Measurements from ENCODE around the gene RAD54L2.

RAD54L2 gene

DNA sequence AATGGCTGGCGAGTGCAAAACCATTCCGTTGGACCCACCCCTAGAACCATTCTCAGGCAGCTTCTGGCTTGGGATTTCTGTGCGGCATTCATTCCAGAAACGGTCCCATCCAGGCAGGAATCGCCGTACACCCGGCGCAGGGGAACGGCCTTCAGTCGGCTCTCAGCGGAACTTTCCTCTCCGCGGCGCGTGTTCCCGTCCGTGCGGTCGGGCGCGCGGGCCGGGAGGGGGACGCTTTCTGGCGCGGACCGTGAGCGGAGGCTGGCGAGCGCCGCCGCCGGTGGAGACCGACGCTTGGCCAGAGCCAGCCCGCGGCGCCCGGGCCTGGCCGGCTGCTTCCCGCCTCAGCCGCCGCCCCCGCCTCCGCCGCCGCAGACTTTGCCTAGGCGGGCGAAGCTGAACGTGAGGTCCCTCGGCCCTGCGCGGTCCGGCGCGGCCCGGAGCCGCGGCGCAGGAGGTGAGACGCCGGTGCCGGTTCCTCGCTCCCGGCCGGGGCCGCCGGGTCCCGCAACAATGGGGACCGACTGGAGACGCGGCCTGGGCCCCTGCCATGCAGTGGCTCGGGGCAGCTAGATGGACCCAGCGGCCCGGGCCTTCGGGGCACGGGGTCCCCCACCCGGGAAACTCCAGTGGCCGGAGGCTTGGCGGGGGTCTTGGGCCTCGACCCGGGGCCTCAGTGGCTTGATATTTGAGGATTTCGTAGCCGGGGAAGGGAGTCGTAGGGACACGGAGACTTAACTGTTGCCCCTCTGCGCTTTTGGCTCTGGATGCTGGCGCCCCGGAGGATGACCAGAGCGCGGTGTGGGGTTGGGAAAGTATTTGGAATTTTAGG is at the start of gene RAD54L2:
Gene RAD54L2 (plus strand): TSS at position 261 of the 832 bp plus-strand sequence. CDS start 51,702 bp downstream, outside the sequence.
- Histone ChIP-seq H3K9ac (ENCODE audit: low read depth in 1 of 2, low read length in 2 of 2) (peak within 1 kb of the TSS; percentile 71 to 88), H3K4me3 (ENCODE audit: low read depth in 1 of 2, low read length in 2 of 2) (peak within 1 kb of the TSS; percentile 81 to 96), H3K4me1 (ENCODE audit: control insufficient read depth in 1 of 2, insufficient read depth in 2 of 2, low read length in 2 of 2) (peaks cover 15 to 19% of the 10 kb centered on the region in 2 donors), H3K36me3 (ENCODE audit: control insufficient read depth in 1 of 2, insufficient read depth in 2 of 2, low read length in 2 of 2) (peaks cover 0 to 2% of the 10 kb centered on the region in 2 donors), H3K27me3 (ENCODE audit: control insufficient read depth in 1 of 2, insufficient read depth in 2 of 2, low read length in 2 of 2) (no peaks in the 10 kb centered on the region), H3K27ac (ENCODE audit: low read depth, low read length) (peak within 1 kb of the TSS; percentile 17), H3K9me3 (ENCODE audit: control insufficient read depth in 1 of 2, low read length in 2 of 2) (no peaks in the 10 kb centered on the region)

DNA sequence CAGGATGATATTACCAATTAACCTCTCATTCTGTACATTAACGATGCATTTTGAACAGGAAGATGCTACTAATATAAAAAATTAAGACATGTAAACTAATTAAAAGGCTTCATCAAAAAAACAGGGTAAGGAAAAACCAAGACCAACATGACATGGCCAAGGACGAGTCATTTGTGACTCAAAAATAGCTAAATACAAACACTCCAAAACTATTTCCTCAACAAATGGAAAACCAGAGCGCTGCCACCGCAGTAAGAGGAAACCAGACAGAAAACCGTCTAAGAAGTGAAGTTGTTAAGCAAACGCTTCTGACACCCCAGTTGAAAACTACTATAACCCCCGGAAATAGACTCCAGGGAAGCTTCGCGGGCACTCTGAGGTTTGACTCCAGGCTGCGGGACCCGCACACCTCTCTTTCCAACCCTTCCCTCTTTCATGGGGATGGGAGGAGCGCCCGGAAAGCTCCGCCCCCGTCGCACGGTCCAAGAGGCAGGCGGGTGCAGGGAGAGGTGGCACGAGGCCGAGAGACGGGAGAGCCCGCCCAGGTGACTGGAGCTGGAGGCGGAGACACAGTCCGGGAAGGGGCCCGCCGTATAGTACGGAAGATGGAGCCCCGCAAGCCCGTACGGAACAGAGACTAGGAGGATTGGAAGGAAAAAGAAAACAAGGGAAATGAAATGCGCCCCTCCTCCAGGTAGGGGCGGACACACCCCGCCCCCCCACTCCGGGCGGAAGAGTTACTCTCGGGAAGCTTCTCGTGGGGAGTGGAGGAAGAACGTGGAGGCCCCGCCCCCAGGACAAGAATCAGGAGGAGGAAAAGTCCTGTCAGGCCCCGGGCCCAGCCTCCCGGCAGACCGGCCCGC is 39.4 kb upstream of the RAD54L2 start:
- Histone ChIP-seq H3K4me3 (ENCODE audit: low read depth in 1 of 2, low read length in 2 of 2) (peak overlapping the region; percentile 87 to 95), H3K27me3 (ENCODE audit: control insufficient read depth in 1 of 2, insufficient read depth in 2 of 2, low read length in 2 of 2) (no peaks in the 10 kb centered on the region), H3K9ac (ENCODE audit: low read depth in 1 of 2, low read length in 2 of 2) (peak overlapping the region; percentile 66 to 80)

DNA sequence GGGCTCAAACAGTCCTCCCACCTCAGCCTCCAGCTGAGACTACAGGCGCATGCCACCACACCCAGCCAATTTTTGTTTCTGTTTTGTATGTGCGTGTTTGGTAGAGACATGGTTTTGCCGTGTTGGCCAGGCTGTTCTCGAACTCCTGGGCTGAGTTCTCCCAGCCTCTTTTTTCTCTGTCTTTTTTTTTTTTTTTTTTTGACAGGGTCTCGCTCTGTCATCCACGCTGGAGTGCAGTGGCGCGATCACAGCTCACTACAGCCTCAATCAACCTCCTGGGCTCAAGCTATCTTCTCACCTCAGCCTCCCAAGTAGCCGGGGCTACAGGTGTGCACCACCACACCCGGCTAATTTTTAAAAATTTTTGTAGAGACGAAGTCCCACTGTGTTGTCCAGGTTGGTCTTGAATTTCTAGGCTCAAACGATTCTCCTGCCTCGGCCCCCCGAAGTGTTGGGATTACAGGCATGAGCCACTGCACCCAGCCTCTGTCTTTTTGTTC is 37.8 kb upstream of the RAD54L2 start:
- Histone ChIP-seq H3K27ac (ENCODE audit: low read depth, low read length) (no peak overlapping the region), H3K36me3 (ENCODE audit: control insufficient read depth in 1 of 2, insufficient read depth in 2 of 2, low read length in 2 of 2) (peaks cover 0 to 3% of the 10 kb centered on the region in 2 donors), H3K9me3 (ENCODE audit: control insufficient read depth in 1 of 2, low read length in 2 of 2) (no peaks in the 10 kb centered on the region), H3K9ac (ENCODE audit: low read depth in 1 of 2, low read length in 2 of 2) (peak overlapping the region; percentile 50 to 57), H3K27me3 (ENCODE audit: control insufficient read depth in 1 of 2, insufficient read depth in 2 of 2, low read length in 2 of 2) (no peaks in the 10 kb centered on the region), H3K4me3 (ENCODE audit: low read depth in 1 of 2, low read length in 2 of 2) (peak overlapping the region; percentile 47 to 61), H3K4me1 (ENCODE audit: control insufficient read depth in 1 of 2, insufficient read depth in 2 of 2, low read length in 2 of 2) (peaks cover 0 to 6% of the 10 kb centered on the region in 2 donors)

More for the DNA sequence above, 39.4 kb upstream of the RAD54L2 start:
- Histone ChIP-seq H3K4me1 (ENCODE audit: control insufficient read depth in 1 of 2, insufficient read depth in 2 of 2, low read length in 2 of 2) (peaks cover 0 to 6% of the 10 kb centered on the region in 2 donors), H3K9me3 (ENCODE audit: control insufficient read depth in 1 of 2, low read length in 2 of 2) (no peaks in the 10 kb centered on the region), H3K36me3 (ENCODE audit: control insufficient read depth in 1 of 2, insufficient read depth in 2 of 2, low read length in 2 of 2) (peaks cover 0 to 3% of the 10 kb centered on the region in 2 donors), H3K27ac (ENCODE audit: low read depth, low read length) (peak overlapping the region; percentile 94)

DNA sequence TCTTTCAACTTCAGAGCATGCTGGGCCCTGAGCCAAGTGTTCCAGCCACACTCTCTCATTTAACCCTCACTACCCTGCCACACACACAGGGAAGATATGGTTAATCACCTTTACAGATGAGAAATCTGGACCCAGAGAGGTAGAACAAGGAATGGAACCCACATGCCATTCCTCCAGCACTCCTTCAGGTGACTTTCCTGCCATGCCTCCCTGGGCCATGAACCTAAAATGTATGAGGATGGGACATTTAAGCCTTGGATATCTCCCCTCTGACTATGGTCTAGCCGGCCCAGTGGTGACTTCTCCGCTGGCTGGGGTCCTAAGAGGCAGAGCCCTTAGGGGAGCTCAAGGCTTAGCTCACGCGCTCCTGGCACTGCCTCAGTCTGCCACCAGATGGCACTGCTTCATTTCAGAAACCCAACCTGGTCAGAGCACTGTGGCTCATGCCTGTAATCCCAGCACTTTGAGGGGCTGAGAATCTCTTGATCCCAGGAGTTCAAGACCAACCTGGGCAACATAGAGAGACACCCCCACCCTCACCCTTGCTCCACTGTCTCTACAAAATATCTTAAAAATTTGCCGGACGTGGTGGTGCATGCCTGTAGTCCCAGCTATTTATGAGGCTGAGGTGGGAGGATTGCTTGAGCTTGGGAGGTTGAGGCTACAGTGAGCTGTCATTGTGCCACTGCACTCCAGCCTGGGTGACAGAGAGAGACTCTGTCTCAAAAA is 36.5 kb upstream of the RAD54L2 start:
- Histone ChIP-seq H3K27me3 (ENCODE audit: control insufficient read depth in 1 of 2, insufficient read depth in 2 of 2, low read length in 2 of 2) (no peaks in the 10 kb centered on the region), H3K9ac (ENCODE audit: low read depth in 1 of 2, low read length in 2 of 2) (no peak overlapping the region), H3K27ac (ENCODE audit: low read depth, low read length) (no peak overlapping the region), H3K36me3 (ENCODE audit: control insufficient read depth in 1 of 2, insufficient read depth in 2 of 2, low read length in 2 of 2) (no peaks in the 10 kb centered on the region), H3K4me1 (ENCODE audit: control insufficient read depth in 1 of 2, insufficient read depth in 2 of 2, low read length in 2 of 2) (peaks cover 0 to 6% of the 10 kb centered on the region in 2 donors), H3K4me3 (ENCODE audit: low read depth in 1 of 2, low read length in 2 of 2) (no peak overlapping the region), H3K9me3 (ENCODE audit: control insufficient read depth in 1 of 2, low read length in 2 of 2) (no peaks in the 10 kb centered on the region)

- peaks cover 0 to 6% of the 10 kb centered on the region in 2 donors for H3K4me1 ChIP-seq (ENCODE audit: control insufficient read depth in 1 of 2, insufficient read depth in 2 of 2, low read length in 2 of 2)
- no peaks in the 10 kb centered on the region for H3K27me3 ChIP-seq (ENCODE audit: control insufficient read depth in 1 of 2, insufficient read depth in 2 of 2, low read length in 2 of 2)
- H3K27ac ChIP-seq (ENCODE audit: low read depth, low read length), result no peak overlapping the region
- no peak overlapping the region for H3K9ac ChIP-seq (ENCODE audit: low read depth in 1 of 2, low read length in 2 of 2)
- H3K9me3 ChIP-seq (ENCODE audit: control insufficient read depth in 1 of 2, low read length in 2 of 2), result no peaks in the 10 kb centered on the region
- no peak overlapping the region for H3K4me3 ChIP-seq (ENCODE audit: low read depth in 1 of 2, low read length in 2 of 2)
- H3K36me3 ChIP-seq (ENCODE audit: control insufficient read depth in 1 of 2, insufficient read depth in 2 of 2, low read length in 2 of 2), result no peaks in the 10 kb centered on the region
Measured at GRCh38 chr3:51502562-51502910, 36.0 kb upstream of the RAD54L2 start.

DNA sequence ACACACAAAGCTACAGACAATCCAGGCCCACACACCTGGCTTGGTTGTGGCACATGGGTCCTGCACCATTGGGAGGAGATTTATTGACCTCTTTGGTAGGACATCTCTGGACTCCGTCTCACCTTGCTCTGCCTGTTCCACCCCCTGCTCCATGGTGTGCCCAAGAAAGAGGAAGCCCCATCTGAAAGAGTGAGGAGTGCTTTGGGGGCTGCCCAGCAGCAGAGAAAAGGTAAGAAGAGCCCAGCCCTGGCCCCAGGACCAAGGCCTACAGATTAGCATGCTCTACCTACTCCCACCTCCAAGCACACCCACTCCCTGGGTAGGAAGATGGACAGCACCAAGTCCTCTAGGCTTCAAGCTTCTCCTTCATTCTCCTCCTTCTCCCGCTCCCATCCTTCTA is 35.5 kb upstream of the RAD54L2 start:
- H3K4me3 ChIP-seq (ENCODE audit: low read depth in 1 of 2, low read length in 2 of 2), result no peak overlapping the region
- H3K4me1 ChIP-seq (ENCODE audit: control insufficient read depth in 1 of 2, insufficient read depth in 2 of 2, low read length in 2 of 2), result peaks cover 0 to 6% of the 10 kb centered on the region in 2 donors
- no peak overlapping the region for H3K27ac ChIP-seq (ENCODE audit: low read depth, low read length)
- no peaks in the 10 kb centered on the region for H3K36me3 ChIP-seq (ENCODE audit: control insufficient read depth in 1 of 2, insufficient read depth in 2 of 2, low read length in 2 of 2)
- no peaks in the 10 kb centered on the region for H3K9me3 ChIP-seq (ENCODE audit: control insufficient read depth in 1 of 2, low read length in 2 of 2)
- H3K9ac ChIP-seq (ENCODE audit: low read depth in 1 of 2, low read length in 2 of 2), result no peak overlapping the region
- no peaks in the 10 kb centered on the region for H3K27me3 ChIP-seq (ENCODE audit: control insufficient read depth in 1 of 2, insufficient read depth in 2 of 2, low read length in 2 of 2)

DNA sequence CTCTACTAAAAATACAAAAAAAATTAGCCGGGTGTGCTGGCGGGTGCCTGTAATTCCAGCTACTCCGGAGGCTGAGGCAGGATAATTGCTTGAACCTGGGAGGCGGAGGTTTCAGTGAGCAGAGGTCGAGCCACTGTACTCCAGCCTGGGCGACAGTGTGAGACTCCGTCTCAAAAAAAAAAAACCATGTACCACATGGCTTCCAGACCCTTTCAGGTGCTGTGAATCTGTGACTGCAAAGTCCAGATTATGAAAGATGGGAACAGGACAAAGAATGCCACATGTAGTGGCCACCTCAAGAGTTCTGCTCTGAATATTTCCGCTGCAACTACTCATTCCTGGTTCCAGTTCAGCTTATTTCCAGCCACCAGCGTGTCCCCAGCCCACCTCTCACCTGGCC is 30.3 kb upstream of the RAD54L2 start:
- no peaks in the 10 kb centered on the region for H3K9me3 ChIP-seq (ENCODE audit: control insufficient read depth in 1 of 2, low read length in 2 of 2)

DNA sequence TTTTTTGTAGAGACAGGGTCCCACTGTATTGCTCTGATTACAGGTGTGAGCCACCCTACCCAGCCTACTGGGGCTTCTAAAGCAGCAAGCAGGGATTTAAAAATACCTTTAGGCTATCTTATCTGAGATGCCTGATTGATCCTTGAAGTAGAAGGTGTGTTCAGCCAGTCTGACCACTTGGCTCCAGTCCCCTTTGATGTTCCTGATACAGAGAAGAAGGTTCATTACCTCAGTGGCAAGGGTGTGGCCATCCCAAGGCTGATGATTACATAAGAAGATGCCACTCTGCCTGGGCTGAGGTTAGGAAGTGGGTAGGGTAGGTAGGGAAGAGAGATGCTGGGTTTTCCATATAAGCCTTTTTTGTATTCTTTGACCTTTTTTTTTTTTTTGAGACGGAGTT is 27.5 kb upstream of the RAD54L2 start:
- Histone ChIP-seq H3K27ac (ENCODE audit: low read depth, low read length) (no peak overlapping the region), H3K9ac (ENCODE audit: low read depth in 1 of 2, low read length in 2 of 2) (no peak overlapping the region), H3K36me3 (ENCODE audit: control insufficient read depth in 1 of 2, insufficient read depth in 2 of 2, low read length in 2 of 2) (no peaks in the 10 kb centered on the region), H3K4me1 (ENCODE audit: control insufficient read depth in 1 of 2, insufficient read depth in 2 of 2, low read length in 2 of 2) (peaks cover 0 to 3% of the 10 kb centered on the region in 2 donors), H3K4me3 (ENCODE audit: low read depth in 1 of 2, low read length in 2 of 2) (no peak overlapping the region), H3K9me3 (ENCODE audit: control insufficient read depth in 1 of 2, low read length in 2 of 2) (no peaks in the 10 kb centered on the region), H3K27me3 (ENCODE audit: control insufficient read depth in 1 of 2, insufficient read depth in 2 of 2, low read length in 2 of 2) (no peaks in the 10 kb centered on the region)

More for the DNA sequence above, 30.3 kb upstream of the RAD54L2 start:
- no peak overlapping the region for H3K4me3 ChIP-seq (ENCODE audit: low read depth in 1 of 2, low read length in 2 of 2)
- peaks cover 0 to 3% of the 10 kb centered on the region in 2 donors for H3K4me1 ChIP-seq (ENCODE audit: control insufficient read depth in 1 of 2, insufficient read depth in 2 of 2, low read length in 2 of 2)
- no peaks in the 10 kb centered on the region for H3K27me3 ChIP-seq (ENCODE audit: control insufficient read depth in 1 of 2, insufficient read depth in 2 of 2, low read length in 2 of 2)
- H3K36me3 ChIP-seq (ENCODE audit: control insufficient read depth in 1 of 2, insufficient read depth in 2 of 2, low read length in 2 of 2), result no peaks in the 10 kb centered on the region
- H3K27ac ChIP-seq (ENCODE audit: low read depth, low read length), result no peak overlapping the region
- H3K9ac ChIP-seq (ENCODE audit: low read depth in 1 of 2, low read length in 2 of 2), result no peak overlapping the region

- Histone ChIP-seq H3K36me3 (ENCODE audit: control insufficient read depth in 1 of 2, insufficient read depth in 2 of 2, low read length in 2 of 2) (no peaks in the 10 kb centered on the region), H3K4me1 (ENCODE audit: control insufficient read depth in 1 of 2, insufficient read depth in 2 of 2, low read length in 2 of 2) (peaks cover 0 to 3% of the 10 kb centered on the region in 2 donors), H3K9me3 (ENCODE audit: control insufficient read depth in 1 of 2, low read length in 2 of 2) (no peaks in the 10 kb centered on the region), H3K4me3 (ENCODE audit: low read depth in 1 of 2, low read length in 2 of 2) (no peak overlapping the region), H3K27ac (ENCODE audit: low read depth, low read length) (no peak overlapping the region), H3K27me3 (ENCODE audit: control insufficient read depth in 1 of 2, insufficient read depth in 2 of 2, low read length in 2 of 2) (no peaks in the 10 kb centered on the region), H3K9ac (ENCODE audit: low read depth in 1 of 2, low read length in 2 of 2) (no peak overlapping the region)
Measured at GRCh38 chr3:51514210-51514609, 24.3 kb upstream of the RAD54L2 start.
